GM12878 (cell line): ENCODE measurements around the gene TTC4. TPM values are rescaled to one million over a fixed set of nuclear protein-coding genes. Genes with fewer than 3 reads are reported as not detected.

Experiments used
- ATAC-seq: fragments of 200-7000 bp; cut with Tn5 transposase; 3 replicates; pipeline ENCODE4 v1.9.1; 2020; ENCODE audit warnings: mild to moderate bottlenecking, moderate library complexity
- BruUV-seq: library from RNA; stranded (reverse); fragments of 400-500 nt; replicated peaks from 2 replicates; lab custom pipeline; 2021; lab: Mats Ljungman, UMichigan
- CTCF ChIA-PET: fragments of 300-600 bp; sonication (Branson Sonifier 250); formaldehyde crosslinking; extraction: SDS; loops from one replicate; lab custom pipeline; 2021; ENCODE audit warnings: inconsistent platforms; lab: Yijun Ruan, JAX
- POLR2A ChIA-PET: fragments of 350-600 bp; formaldehyde crosslinking; extraction: SDS; loops from one replicate; lab custom pipeline; 2021; ENCODE audit warnings: inconsistent platforms; lab: Charles Lee
- RAD21 ChIA-PET: fragments of 300-600 bp; sonication (Branson Sonifier 250); formaldehyde crosslinking; loops from one replicate; lab custom pipeline; 2023; ENCODE audit warnings: antibody characterized with exemption; ENCODE audit not compliant: unreplicated experiment; lab: Charles Lee
- SMC1A ChIA-PET: fragments of 300-600 bp; sonication (Branson Sonifier 250); formaldehyde crosslinking; loops from one replicate; lab custom pipeline; 2023; ENCODE audit not compliant: unreplicated experiment, uncharacterized antibody; lab: Charles Lee
- DNase-seq: peaks from one replicate; pipeline ENCODE4 v3.0.0-alpha.2; 2011; ENCODE audit warnings: low read depth, low spot score
- FAIRE-seq: peaks from 3 replicates; lab custom pipeline; 2011; peaks lifted over from hg19 to GRCh38; lab: Jason Lieb, UNC
- H2AFZ ChIP-seq: 2 replicates; pipeline ENCODE4 v1.6.0; 2011; ENCODE audit warnings: low read depth, low read length, control low read depth; ENCODE audit not compliant: control insufficient read depth
- H3K27ac ChIP-seq: 2 replicates; pipeline ENCODE4 v1.5.1; 2011; ENCODE audit warnings: control low read depth; ENCODE audit not compliant: control insufficient read depth, insufficient read depth
- H3K27me3 ChIP-seq, 2 experiments: replicated peaks in 1 of 2; 2 replicates each; pipeline versions ENCODE4 v1.6.0 to v1.6.1; 2011; ENCODE audit warnings: low read length in 1 of 2; ENCODE audit not compliant: control insufficient read depth in 2 of 2, insufficient read depth in 2 of 2
- H3K36me3 ChIP-seq, 2 experiments: 2 replicates each; pipeline ENCODE4 v1.5.1; 2011; ENCODE audit warnings: low read length in 1 of 2; ENCODE audit not compliant: control insufficient read depth in 2 of 2, insufficient read depth in 2 of 2
- H3K4me1 ChIP-seq: 2 replicates; pipeline ENCODE4 v1.6.1; 2011; ENCODE audit warnings: mild to moderate bottlenecking, low read length, moderate library complexity, mixed read lengths; ENCODE audit not compliant: control insufficient read depth, insufficient read depth
- H3K4me2 ChIP-seq: 2 replicates; pipeline ENCODE4 v1.6.0; 2011; ENCODE audit warnings: control low read depth; ENCODE audit not compliant: control insufficient read depth, insufficient read depth
- H3K4me3 ChIP-seq: fragments of 200-600 bp; sonication (generic); 2 replicates; pipeline ENCODE4 v1.5.1; 2016
- H3K79me2 ChIP-seq: 2 replicates; pipeline ENCODE4 v1.6.0; 2011; ENCODE audit warnings: low read length; ENCODE audit not compliant: control insufficient read depth, insufficient read depth
- H3K9ac ChIP-seq: 2 replicates; pipeline ENCODE4 v1.8.0; 2011; ENCODE audit warnings: low read length, control low read depth, mixed read lengths; ENCODE audit not compliant: control insufficient read depth, insufficient read depth
- H3K9me3 ChIP-seq: replicated peaks from 3 replicates; pipeline ENCODE4 v1.5.1; 2011; ENCODE audit warnings: mild to moderate bottlenecking, low read length; ENCODE audit not compliant: control insufficient read depth, insufficient read depth
- H4K20me1 ChIP-seq: 2 replicates; pipeline ENCODE4 v1.6.0; 2011; ENCODE audit not compliant: control insufficient read depth, insufficient read depth
- ATF7 ChIP-seq: fragments of 450-650 bp; IDR thresholded peaks from 2 replicates; pipeline ENCODE4 v1.6.1; 2016; ENCODE audit warnings: low read depth, mild to moderate bottlenecking
- BRCA1 ChIP-seq: IDR thresholded peaks from 2 replicates; pipeline ENCODE4 v1.6.1; 2011; ENCODE audit warnings: low read depth, low read length, improper control_type of control experiment
- FOS ChIP-seq: IDR thresholded peaks from 3 replicates; pipeline ENCODE4 v1.6.1; 2011; ENCODE audit warnings: borderline replicate concordance; ENCODE audit not compliant: insufficient read length; ENCODE audit errors: extremely low read depth
- FOXM1 ChIP-seq: IDR thresholded peaks from 2 replicates; pipeline ENCODE4 v1.6.1; 2012; ENCODE audit warnings: low read depth, mild to moderate bottlenecking, inconsistent platforms, low read length, moderate library complexity
- KAT2A ChIP-seq: conservative IDR thresholded peaks from 2 replicates; pipeline ENCODE4 v1.6.1; 2011; ENCODE audit warnings: low read depth, low read length; ENCODE audit not compliant: control insufficient read depth
- MTA2 ChIP-seq: fragments of 450-650 bp; IDR thresholded peaks from 2 replicates; pipeline ENCODE4 v1.6.1; 2016; ENCODE audit warnings: low read depth, mild to moderate bottlenecking, moderate library complexity
- MXI1 ChIP-seq: fragments of 150-350 bp; IDR thresholded peaks from 2 replicates; pipeline ENCODE4 v1.6.1; 2011; ENCODE audit warnings: low read depth, mild to moderate bottlenecking, inconsistent platforms, low read length, improper control_type of control experiment
- MYB ChIP-seq: fragments of 150-350 bp; IDR thresholded peaks from 2 replicates; pipeline ENCODE4 v1.6.1; 2014; ENCODE audit warnings: mild to moderate bottlenecking, low read depth, low read length, borderline replicate concordance
- PAX5 ChIP-seq: IDR thresholded peaks from 2 replicates; pipeline ENCODE4 v1.6.1; 2011; ENCODE audit warnings: low read depth, low read length, borderline replicate concordance
- RFX5 ChIP-seq: IDR thresholded peaks from 2 replicates; pipeline ENCODE4 v1.6.1; 2011; ENCODE audit warnings: low read depth, low read length, improper control_type of control experiment
- SMAD5 ChIP-seq: IDR thresholded peaks from 2 replicates; pipeline ENCODE4 v1.6.1; 2016; ENCODE audit warnings: antibody characterized with exemption, low read depth
- TARDBP ChIP-seq: IDR thresholded peaks from 2 replicates; pipeline ENCODE4 v1.6.1; 2016; ENCODE audit warnings: borderline replicate concordance
- YBX1 ChIP-seq: fragments of 450-650 bp; IDR thresholded peaks from 2 replicates; pipeline ENCODE4 v1.6.1; 2016; ENCODE audit warnings: antibody characterized with exemption
- ZNF217 ChIP-seq: fragments of 450-650 bp; IDR thresholded peaks from 2 replicates; pipeline ENCODE4 v1.6.1; 2017; ENCODE audit warnings: antibody characterized with exemption, mild to moderate bottlenecking
- ZNF274 ChIP-seq: IDR thresholded peaks from one replicate; pipeline ENCODE4 v1.8.0; 2011; ENCODE audit not compliant: insufficient read length, insufficient read depth
- WGBS: methylation state at CpG from one replicate; pipeline ENCODE4 v1.1.6; 2016; ENCODE audit warnings: low lambda C conversion rate; ENCODE audit not compliant: insufficient replicate concordance, insufficient coverage; ENCODE audit errors: missing lambda C conversion rate; 5-methylcytosine and 5-hydroxymethylcytosine counted together
- in situ Hi-C: fragments of 300-500 bp; cut with MboI; formaldehyde crosslinking; loops from 9 replicates; pipeline ENCODE4 v1.14.3; 2018; ENCODE audit warnings: mixed read lengths
- intact Hi-C: fragments of 100-400 bp; cut with micrococcal nuclease; formaldehyde crosslinking; loops from one replicate; pipeline ENCODE4 v1.14.2; 2022; ENCODE audit not compliant: unreplicated experiment
- polyA plus RNA-seq, 11 experiments: library from polyadenylated mRNA; depleted of rRNA in 4 of 11; unstranded in 6 of 11; stranded (reverse) in 5 of 11; fragments of >200 nt; fragmentation: Nextera tagmentation in 4 of 11; fragmentation: Illumina TruSeq in 1 of 11; extraction: Ambion mirVana in 4 of 11; extraction: Trizol in 1 of 11; gene quantifications; 1 replicate in 1 of 11; 2 replicates in 10 of 11; pipeline versions ENCODE4 v1.2.1 to v1.2.3, GENCODE V29; 2011 to 2016; ENCODE audit warnings: inconsistent platforms in 2 of 11, missing spikeins in 2 of 11, low read depth in 1 of 11
- total RNA-seq, 4 experiments: library from RNA; depleted of rRNA in 3 of 4; stranded (reverse); fragments of >200 nt in 3 of 4; fragmentation: Illumina TruSeq in 1 of 4; extraction: Trizol in 1 of 4; gene quantifications; 2 replicates each; pipeline versions ENCODE4 v1.2.1 to v1.2.3, GENCODE V29; 2013 to 2021
- TF ChIP-seq, protein P1 (sequence below): fragments of 450-650 bp; IDR thresholded peaks from 2 replicates; pipeline ENCODE4 v1.6.1; 2018; ENCODE audit warnings: borderline replicate concordance, mild to moderate bottlenecking; ENCODE audit not compliant: partially characterized antibody
- TF ChIP-seq, protein P2 (sequence below): IDR thresholded peaks from 2 replicates; pipeline ENCODE4 v1.6.1; 2012; ENCODE audit warnings: improper control_type of control experiment, low read depth, low read length; ENCODE audit not compliant: insufficient replicate concordance
- TF ChIP-seq, protein P3 (sequence below): fragments of 150-350 bp; IDR thresholded peaks from 2 replicates; pipeline ENCODE4 v1.6.1; 2014; ENCODE audit warnings: mild to moderate bottlenecking, low read depth, low read length

TTC4 gene
- total and polyA plus RNA-seq, 10 of the 15 experiments (the other 5 are each of a cell fraction or from before 2014, with no cell fraction given) = 23.4 to 50.5 (median 36.0) TPM

DNA sequence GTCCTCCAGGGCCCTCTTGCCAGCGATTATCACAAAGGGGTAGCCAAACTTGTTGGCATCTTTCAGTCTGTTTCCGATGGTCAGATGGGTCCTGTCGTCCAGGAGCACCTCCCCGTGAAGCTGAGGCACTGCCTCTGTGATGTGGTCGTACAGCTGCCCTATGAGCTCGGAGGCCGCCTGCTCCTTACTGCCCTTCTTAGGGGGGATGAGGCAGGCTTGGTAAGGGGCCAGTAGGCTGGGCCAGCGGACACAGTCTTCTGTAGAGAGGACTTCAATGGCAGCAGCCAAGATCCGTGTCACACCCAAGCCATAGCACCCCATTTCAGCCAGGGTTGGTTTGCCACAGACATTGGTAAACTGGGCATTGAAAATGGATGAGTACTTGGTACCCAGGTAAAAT is 42.2 kb downstream of the TTC4 start:
- ChIA-PET SMC1A (no interaction called here), POLR2A (no interaction called here), CTCF (no interaction called here), RAD21 (no interaction called here)
- no peak overlapping the region for H3K9ac ChIP-seq
- FAIRE-seq (no peak), ATAC-seq (no peak), DNase-seq (no peak)
- in situ Hi-C loops (no loop called here), intact Hi-C loops (no loop called here)
- no peak overlapping the region for H3K4me3 ChIP-seq
- no peaks in the 10 kb centered on the region for H3K27me3 ChIP-seq
- no peaks in the 10 kb centered on the region for H3K9me3 ChIP-seq
- H3K4me2 ChIP-seq = no peak overlapping the region
- H2AFZ ChIP-seq = no peak overlapping the region
- H4K20me1 ChIP-seq = no peaks in the 10 kb centered on the region
- no TSS peak for BruUV-seq
- peaks cover 2 to 7% of the 10 kb centered on the region in 2 experiments; a peak in 3 of 4 replicates for H3K36me3 ChIP-seq
- H3K4me1 ChIP-seq = no peaks in the 10 kb centered on the region
- H3K79me2 ChIP-seq = peaks cover 3% of the 10 kb centered on the region
- 90% methylated on average over 9 of the region's 9 CpGs for WGBS
- no peak overlapping the region for H3K27ac ChIP-seq
- no peak for TF ChIP-seq YBX1
- TF ChIP-seq FOXM1 = no peak
- no peak for TF ChIP-seq ZNF217
- TF ChIP-seq ZNF274 = no peak
- no peak for TF ChIP-seq MTA2
- no peak for TF ChIP-seq SMAD5
- TF ChIP-seq KAT2A = no peak
- TF ChIP-seq ATF7 = no peak
- no peak for TF ChIP-seq FOS
- TF ChIP-seq, protein P1, sequence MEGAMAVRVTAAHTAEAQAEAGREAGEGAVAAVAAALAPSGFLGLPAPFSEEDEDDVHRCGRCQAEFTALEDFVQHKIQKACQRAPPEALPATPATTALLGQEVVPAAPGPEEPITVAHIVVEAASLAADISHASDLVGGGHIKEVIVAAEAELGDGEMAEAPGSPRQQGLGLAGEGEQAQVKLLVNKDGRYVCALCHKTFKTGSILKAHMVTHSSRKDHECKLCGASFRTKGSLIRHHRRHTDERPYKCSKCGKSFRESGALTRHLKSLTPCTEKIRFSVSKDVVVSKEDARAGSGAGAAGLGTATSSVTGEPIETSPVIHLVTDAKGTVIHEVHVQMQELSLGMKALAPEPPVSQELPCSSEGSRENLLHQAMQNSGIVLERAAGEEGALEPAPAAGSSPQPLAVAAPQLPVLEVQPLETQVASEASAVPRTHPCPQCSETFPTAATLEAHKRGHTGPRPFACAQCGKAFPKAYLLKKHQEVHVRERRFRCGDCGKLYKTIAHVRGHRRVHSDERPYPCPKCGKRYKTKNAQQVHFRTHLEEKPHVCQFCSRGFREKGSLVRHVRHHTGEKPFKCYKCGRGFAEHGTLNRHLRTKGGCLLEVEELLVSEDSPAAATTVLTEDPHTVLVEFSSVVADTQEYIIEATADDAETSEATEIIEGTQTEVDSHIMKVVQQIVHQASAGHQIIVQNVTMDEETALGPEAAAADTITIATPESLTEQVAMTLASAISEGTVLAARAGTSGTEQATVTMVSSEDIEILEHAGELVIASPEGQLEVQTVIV = no peak
- TF ChIP-seq, protein P2, sequence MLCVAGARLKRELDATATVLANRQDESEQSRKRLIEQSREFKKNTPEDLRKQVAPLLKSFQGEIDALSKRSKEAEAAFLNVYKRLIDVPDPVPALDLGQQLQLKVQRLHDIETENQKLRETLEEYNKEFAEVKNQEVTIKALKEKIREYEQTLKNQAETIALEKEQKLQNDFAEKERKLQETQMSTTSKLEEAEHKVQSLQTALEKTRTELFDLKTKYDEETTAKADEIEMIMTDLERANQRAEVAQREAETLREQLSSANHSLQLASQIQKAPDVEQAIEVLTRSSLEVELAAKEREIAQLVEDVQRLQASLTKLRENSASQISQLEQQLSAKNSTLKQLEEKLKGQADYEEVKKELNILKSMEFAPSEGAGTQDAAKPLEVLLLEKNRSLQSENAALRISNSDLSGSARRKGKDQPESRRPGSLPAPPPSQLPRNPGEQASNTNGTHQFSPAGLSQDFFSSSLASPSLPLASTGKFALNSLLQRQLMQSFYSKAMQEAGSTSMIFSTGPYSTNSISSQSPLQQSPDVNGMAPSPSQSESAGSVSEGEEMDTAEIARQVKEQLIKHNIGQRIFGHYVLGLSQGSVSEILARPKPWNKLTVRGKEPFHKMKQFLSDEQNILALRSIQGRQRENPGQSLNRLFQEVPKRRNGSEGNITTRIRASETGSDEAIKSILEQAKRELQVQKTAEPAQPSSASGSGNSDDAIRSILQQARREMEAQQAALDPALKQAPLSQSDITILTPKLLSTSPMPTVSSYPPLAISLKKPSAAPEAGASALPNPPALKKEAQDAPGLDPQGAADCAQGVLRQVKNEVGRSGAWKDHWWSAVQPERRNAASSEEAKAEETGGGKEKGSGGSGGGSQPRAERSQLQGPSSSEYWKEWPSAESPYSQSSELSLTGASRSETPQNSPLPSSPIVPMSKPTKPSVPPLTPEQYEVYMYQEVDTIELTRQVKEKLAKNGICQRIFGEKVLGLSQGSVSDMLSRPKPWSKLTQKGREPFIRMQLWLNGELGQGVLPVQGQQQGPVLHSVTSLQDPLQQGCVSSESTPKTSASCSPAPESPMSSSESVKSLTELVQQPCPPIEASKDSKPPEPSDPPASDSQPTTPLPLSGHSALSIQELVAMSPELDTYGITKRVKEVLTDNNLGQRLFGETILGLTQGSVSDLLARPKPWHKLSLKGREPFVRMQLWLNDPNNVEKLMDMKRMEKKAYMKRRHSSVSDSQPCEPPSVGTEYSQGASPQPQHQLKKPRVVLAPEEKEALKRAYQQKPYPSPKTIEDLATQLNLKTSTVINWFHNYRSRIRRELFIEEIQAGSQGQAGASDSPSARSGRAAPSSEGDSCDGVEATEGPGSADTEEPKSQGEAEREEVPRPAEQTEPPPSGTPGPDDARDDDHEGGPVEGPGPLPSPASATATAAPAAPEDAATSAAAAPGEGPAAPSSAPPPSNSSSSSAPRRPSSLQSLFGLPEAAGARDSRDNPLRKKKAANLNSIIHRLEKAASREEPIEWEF = no peak
- no peak for TF ChIP-seq PAX5
- no peak for TF ChIP-seq BRCA1
- TF ChIP-seq MXI1 = no peak
- TF ChIP-seq TARDBP = no peak
- no peak for TF ChIP-seq MYB
- TF ChIP-seq, protein P3, sequence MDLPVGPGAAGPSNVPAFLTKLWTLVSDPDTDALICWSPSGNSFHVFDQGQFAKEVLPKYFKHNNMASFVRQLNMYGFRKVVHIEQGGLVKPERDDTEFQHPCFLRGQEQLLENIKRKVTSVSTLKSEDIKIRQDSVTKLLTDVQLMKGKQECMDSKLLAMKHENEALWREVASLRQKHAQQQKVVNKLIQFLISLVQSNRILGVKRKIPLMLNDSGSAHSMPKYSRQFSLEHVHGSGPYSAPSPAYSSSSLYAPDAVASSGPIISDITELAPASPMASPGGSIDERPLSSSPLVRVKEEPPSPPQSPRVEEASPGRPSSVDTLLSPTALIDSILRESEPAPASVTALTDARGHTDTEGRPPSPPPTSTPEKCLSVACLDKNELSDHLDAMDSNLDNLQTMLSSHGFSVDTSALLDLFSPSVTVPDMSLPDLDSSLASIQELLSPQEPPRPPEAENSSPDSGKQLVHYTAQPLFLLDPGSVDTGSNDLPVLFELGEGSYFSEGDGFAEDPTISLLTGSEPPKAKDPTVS = no peak
- TF ChIP-seq RFX5 = no peak
